Muscle layer of colon (tissue), 2 donors: Measurements from ENCODE around the gene TRIM23.
"Not testable (repeated sequence)": the region's sequence is repeated elsewhere in the genome, so short reads cannot be mapped to it uniquely, and the experiment has no call there.

Experiments
- H3K27ac ChIP-seq: one replicate; pipeline ENCODE4 v1.7.0; 2013; ENCODE audit warnings: low read depth, mild to moderate bottlenecking, low read length, moderate library complexity
- H3K27me3 ChIP-seq, 2 donors: one replicate each; pipeline ENCODE4 v1.7.0; 2013; ENCODE audit warnings: low read length in 2 of 2, mild to moderate bottlenecking in 2 of 2; ENCODE audit not compliant: insufficient read depth in 2 of 2, control insufficient read depth in 1 of 2
- H3K36me3 ChIP-seq: one replicate; pipeline ENCODE4 v1.7.0; 2013; ENCODE audit warnings: mild to moderate bottlenecking, low read length; ENCODE audit not compliant: insufficient read depth
- H3K4me1 ChIP-seq: one replicate; pipeline ENCODE4 v1.7.0; 2013; ENCODE audit warnings: mild to moderate bottlenecking, low read length; ENCODE audit not compliant: insufficient read depth
- H3K4me3 ChIP-seq, 2 donors: one replicate each; pipeline ENCODE4 v1.7.0; 2013; ENCODE audit warnings: low read length in 2 of 2, low read depth in 1 of 2, mild to moderate bottlenecking in 1 of 2, moderate library complexity in 1 of 2
- H3K9ac ChIP-seq: one replicate; pipeline ENCODE4 v1.7.0; 2013; ENCODE audit warnings: low read length
- H3K9me3 ChIP-seq: one replicate; pipeline ENCODE4 v1.7.0; 2013; ENCODE audit warnings: mild to moderate bottlenecking, low read length
- donor health status: abdominal sarcoma.
- donor health status: Adenocarcinoma of cecum.

The TRIM23 gene

GRCh38 chr5:65624571-65625555, 730 bp upstream of the TRIM23 start, which contains the start of the genes SHLD3 and TRAPPC13:
Gene SHLD3 (plus strand): TSS chr5:65625027. CDS start chr5:65629588, 4,561 bp downstream.
Gene TRAPPC13 (plus strand): TSS chr5:65625027. CDS start chr5:65625061, 34 bp downstream.
- H3K4me3 ChIP-seq: peak within 1 kb of the TSS; percentile 55 to 96
- peaks cover 23% of the 10 kb centered on the region for H3K4me1 ChIP-seq
- H3K9me3 ChIP-seq: no peaks in the 10 kb centered on the region
- H3K27me3 ChIP-seq: no peaks in the 10 kb centered on the region
- H3K27ac ChIP-seq: peak within 1 kb of the TSS; percentile 86
- H3K9ac ChIP-seq: peak within 1 kb of the TSS; percentile 93
- H3K36me3 ChIP-seq: peaks cover 6% of the 10 kb centered on the region

GRCh38 chr5:65623482-65623881, 651 bp downstream of the TRIM23 start:
- Histone ChIP-seq H3K27ac (peak overlapping the region; percentile 83), H3K4me3 (peak overlapping the region; percentile 38 to 96), H3K27me3 (no peaks in the 10 kb centered on the region), H3K9ac (peak overlapping the region; percentile 30), H3K4me1 (peaks cover 23% of the 10 kb centered on the region), H3K9me3 (no peaks in the 10 kb centered on the region), H3K36me3 (no peaks in the 10 kb centered on the region)

- not testable (repeated sequence) for H3K4me3 ChIP-seq, H3K36me3 ChIP-seq
Measured at GRCh38 chr5:65621961-65622360, 2.2 kb downstream of the TRIM23 start.

GRCh38 chr5:65620021-65620420, 4.1 kb downstream of the TRIM23 start:
- H3K4me1 ChIP-seq: peaks cover 14% of the 10 kb centered on the region
- no peaks in the 10 kb centered on the region for H3K27me3 ChIP-seq
- no peak overlapping the region for H3K27ac ChIP-seq
- no peak overlapping the region for H3K9ac ChIP-seq
- H3K36me3 ChIP-seq: peaks cover 8% of the 10 kb centered on the region
- no peaks in the 10 kb centered on the region for H3K9me3 ChIP-seq
- H3K4me3 ChIP-seq: no peak overlapping the region

More at GRCh38 chr5:65621961-65622360, 2.2 kb downstream of the TRIM23 start:
- H3K27me3 ChIP-seq, H3K9me3 ChIP-seq, H3K27ac ChIP-seq, H3K9ac ChIP-seq: not testable (repeated sequence)
- H3K4me1 ChIP-seq: peaks cover 23% of the 10 kb centered on the region

- H3K36me3 ChIP-seq: peaks cover 58% of the 10 kb centered on the region
- no peak overlapping the region for H3K9ac ChIP-seq
- no peak overlapping the region for H3K27ac ChIP-seq
- no peaks in the 10 kb centered on the region for H3K4me1 ChIP-seq
- no peak overlapping the region for H3K4me3 ChIP-seq
- no peaks in the 10 kb centered on the region for H3K9me3 ChIP-seq
- no peaks in the 10 kb centered on the region for H3K27me3 ChIP-seq
Measured at GRCh38 chr5:65612298-65612907, 11.7 kb downstream of the TRIM23 start.

GRCh38 chr5:65611524-65611923, 12.6 kb downstream of the TRIM23 start:
- Histone ChIP-seq H3K9ac (no peak overlapping the region), H3K27me3 (no peaks in the 10 kb centered on the region), H3K9me3 (no peaks in the 10 kb centered on the region), H3K4me1 (no peaks in the 10 kb centered on the region), H3K36me3 (peaks cover 65% of the 10 kb centered on the region), H3K27ac (no peak overlapping the region), H3K4me3 (no peak overlapping the region)

GRCh38 chr5:65601761-65602160, 22.4 kb downstream of the TRIM23 start:
- H3K27me3 ChIP-seq, H3K4me1 ChIP-seq, H3K27ac ChIP-seq, H3K9ac ChIP-seq, H3K4me3 ChIP-seq, H3K9me3 ChIP-seq: not testable (repeated sequence)
- H3K36me3 ChIP-seq: peaks cover 34% of the 10 kb centered on the region

GRCh38 chr5:65588694-65589093, 35.4 kb downstream of the TRIM23 start:
- no peak overlapping the region for H3K9ac ChIP-seq
- H3K4me1 ChIP-seq: no peaks in the 10 kb centered on the region
- peaks cover 45% of the 10 kb centered on the region for H3K36me3 ChIP-seq
- H3K9me3 ChIP-seq: no peaks in the 10 kb centered on the region
- H3K27me3 ChIP-seq: no peaks in the 10 kb centered on the region
- no peak overlapping the region for H3K27ac ChIP-seq
- H3K4me3 ChIP-seq: no peak overlapping the region

GRCh38 chr5:65577141-65577540, 47.0 kb downstream of the TRIM23 start:
- Histone ChIP-seq H3K27ac (no peak overlapping the region), H3K4me1 (no peaks in the 10 kb centered on the region), H3K4me3 (no peak overlapping the region), H3K36me3 (peaks cover 30% of the 10 kb centered on the region), H3K9ac (no peak overlapping the region), H3K27me3 (no peaks in the 10 kb centered on the region), H3K9me3 (no peaks in the 10 kb centered on the region)

GRCh38 chr5:65570598-65571226, 53.4 kb downstream of the TRIM23 start:
- H3K4me1 ChIP-seq: peaks cover 5% of the 10 kb centered on the region
- H3K4me3 ChIP-seq: no peak overlapping the region
- H3K27ac ChIP-seq: no peak overlapping the region
- H3K9me3 ChIP-seq: no peaks in the 10 kb centered on the region
- peaks cover 16% of the 10 kb centered on the region for H3K36me3 ChIP-seq
- no peaks in the 10 kb centered on the region for H3K27me3 ChIP-seq
- no peak overlapping the region for H3K9ac ChIP-seq

- Histone ChIP-seq H3K27ac (no peak overlapping the region), H3K4me1 (peaks cover 16% of the 10 kb centered on the region), H3K9ac (no peak overlapping the region), H3K36me3 (peaks cover 1% of the 10 kb centered on the region), H3K9me3 (no peaks in the 10 kb centered on the region), H3K4me3 (no peak overlapping the region), H3K27me3 (no peaks in the 10 kb centered on the region)
Measured at GRCh38 chr5:65566505-65566904, 57.6 kb downstream of the TRIM23 start.
